ENCODE measurements around the gene FHIT.

FHIT gene

GRCh38 chr3:60870396-60870795 lies 380.9 kb downstream of the FHIT start:
- H3K27ac Mint-ChIP-seq = no peak overlapping the region
- no peaks in the 10 kb centered on the region for H3K4me1 Mint-ChIP-seq
- no peak overlapping the region for H3K4me3 Mint-ChIP-seq
- H3K9me3 Mint-ChIP-seq = peaks cover 4% of the 10 kb centered on the region
- no peak for TF ChIP-seq CTCF (IDR thresholded peaks at IDR 0.05; ENCODE audit: unreplicated experiment in 3 of 3)
- peaks cover 3% of the 10 kb centered on the region for H3K27me3 Mint-ChIP-seq (ENCODE audit: low read depth)
- no peaks in the 10 kb centered on the region for H3K36me3 Mint-ChIP-seq (ENCODE audit: low read depth)

- H3K4me1 Mint-ChIP-seq = no peaks in the 10 kb centered on the region
- H3K9me3 Mint-ChIP-seq = peaks cover 6% of the 10 kb centered on the region
- no peaks in the 10 kb centered on the region for H3K36me3 Mint-ChIP-seq (ENCODE audit: low read depth)
- H3K27ac Mint-ChIP-seq = no peak overlapping the region
- no peak for TF ChIP-seq CTCF (IDR thresholded peaks at IDR 0.05; ENCODE audit: unreplicated experiment in 3 of 3)
- peaks cover 3% of the 10 kb centered on the region for H3K27me3 Mint-ChIP-seq (ENCODE audit: low read depth)
- H3K4me3 Mint-ChIP-seq = no peak overlapping the region
Measured at GRCh38 chr3:60867200-60867599, 384.1 kb downstream of the FHIT start.

GRCh38 chr3:60856257-60857046 lies 394.8 kb downstream of the FHIT start:
- no peak for TF ChIP-seq CTCF (IDR thresholded peaks at IDR 0.05; ENCODE audit: unreplicated experiment in 3 of 3)
- Mint-ChIP-seq H3K4me1 (no peaks in the 10 kb centered on the region), H3K36me3 (ENCODE audit: low read depth) (no peaks in the 10 kb centered on the region), H3K9me3 (peaks cover 5% of the 10 kb centered on the region), H3K27me3 (ENCODE audit: low read depth) (no peaks in the 10 kb centered on the region), H3K27ac (no peak overlapping the region), H3K4me3 (no peak overlapping the region)

- TF ChIP-seq CTCF (IDR thresholded peaks at IDR 0.05; ENCODE audit: unreplicated experiment in 3 of 3) = no peak
- Mint-ChIP-seq H3K4me1 (no peaks in the 10 kb centered on the region), H3K4me3 (no peak overlapping the region), H3K9me3 (peaks cover 5% of the 10 kb centered on the region), H3K27ac (no peak overlapping the region), H3K36me3 (ENCODE audit: low read depth) (no peaks in the 10 kb centered on the region), H3K27me3 (ENCODE audit: low read depth) (no peaks in the 10 kb centered on the region)
Measured at GRCh38 chr3:60855250-60855649, 396.0 kb downstream of the FHIT start.

GRCh38 chr3:60854791-60855190 lies 396.5 kb downstream of the FHIT start:
- Mint-ChIP-seq H3K9me3 (peaks cover 5% of the 10 kb centered on the region), H3K27ac (no peak overlapping the region), H3K4me1 (no peaks in the 10 kb centered on the region), H3K36me3 (ENCODE audit: low read depth) (no peaks in the 10 kb centered on the region), H3K4me3 (no peak overlapping the region), H3K27me3 (ENCODE audit: low read depth) (no peaks in the 10 kb centered on the region)
- no peak for TF ChIP-seq CTCF (IDR thresholded peaks at IDR 0.05; ENCODE audit: unreplicated experiment in 3 of 3)

GRCh38 chr3:60847791-60848190 lies 403.5 kb downstream of the FHIT start:
- Mint-ChIP-seq H3K4me1 (no peaks in the 10 kb centered on the region), H3K27me3 (ENCODE audit: low read depth) (no peaks in the 10 kb centered on the region), H3K9me3 (peaks cover 5% of the 10 kb centered on the region), H3K27ac (peak overlapping the region in 1 of 3 experiments; percentile 32), H3K4me3 (no peak overlapping the region), H3K36me3 (ENCODE audit: low read depth) (no peaks in the 10 kb centered on the region)
- TF ChIP-seq CTCF (IDR thresholded peaks at IDR 0.05; ENCODE audit: unreplicated experiment in 3 of 3) = no peak

Measured in nephron (organoid).